SU-DHL-6 (cell line): ENCODE data around the gene MYH11.
A peak's percentile ranks its signal among the peaks of the same experiment; 100 is the strongest.

Experiments used
- H2AFZ ChIP-seq: fragments of 200-600 bp; sonication (generic); 2 replicates; pipeline ENCODE4 v1.6.1; 2014; ENCODE audit warnings: low read depth, mild to moderate bottlenecking, moderate library complexity, mixed read lengths, antibody characterized with exemption, low read length; ENCODE audit not compliant: severe bottlenecking
- H3F3A ChIP-seq: fragments of 200-600 bp; shearing (Covaris generic); 2 replicates; pipeline ENCODE4 v1.6.0; 2016; ENCODE audit warnings: antibody characterized with exemption, mild to moderate bottlenecking; ENCODE audit not compliant: insufficient read depth
- H3K27ac ChIP-seq: fragments of 200-600 bp; sonication (generic); 2 replicates; pipeline ENCODE4 v1.5.1; 2016; ENCODE audit warnings: low read depth, mild to moderate bottlenecking, low read length, moderate library complexity, mixed read lengths
- H3K27me3 ChIP-seq: fragments of 200-600 bp; sonication (generic), shearing (Covaris generic); 2 replicates; pipeline ENCODE4 v1.6.0; 2014; ENCODE audit warnings: mild to moderate bottlenecking, low read length
- H3K36me3 ChIP-seq: fragments of 200-600 bp; sonication (generic); 2 replicates; pipeline ENCODE4 v1.6.1; 2014; ENCODE audit warnings: mild to moderate bottlenecking, low read length, mixed read lengths
- H3K4me2 ChIP-seq: fragments of 300-600, 200-600 bp; shearing (Covaris generic), sonication (generic); 2 replicates; pipeline ENCODE4 v1.6.0; 2014; ENCODE audit warnings: low read length, low read depth, mild to moderate bottlenecking; ENCODE audit not compliant: poor library complexity, severe bottlenecking
- H3K4me3 ChIP-seq: fragments of 200-600 bp; sonication (generic); 2 replicates; pipeline ENCODE4 v1.5.1; 2014; ENCODE audit warnings: antibody characterized with exemption, low read length, mild to moderate bottlenecking, mixed read lengths; ENCODE audit not compliant: insufficient read depth, poor library complexity, severe bottlenecking
- H3K79me2 ChIP-seq: fragments of 200-600 bp; sonication (generic); 2 replicates; pipeline ENCODE4 v1.6.1; 2014; ENCODE audit warnings: mild to moderate bottlenecking, low read length, moderate library complexity; ENCODE audit not compliant: insufficient read depth
- H3K9ac ChIP-seq: fragments of 200-600 bp; sonication (generic); 2 replicates; pipeline ENCODE4 v1.7.0; 2014; ENCODE audit warnings: mild to moderate bottlenecking, low read length
- H3K9me2 ChIP-seq: fragments of 200-600 bp; sonication (generic); replicated peaks from 2 replicates; pipeline ENCODE4 v1.6.1; 2014; ENCODE audit warnings: low read length; ENCODE audit not compliant: insufficient read depth
- H3K9me3 ChIP-seq: fragments of 200-600 bp; sonication (generic); 2 replicates; pipeline ENCODE4 v1.6.1; 2014; ENCODE audit warnings: low read length, mixed read lengths; ENCODE audit not compliant: insufficient read depth
- H4K20me1 ChIP-seq: fragments of 200-600 bp; sonication (generic); 2 replicates; pipeline ENCODE4 v1.6.1; 2014; ENCODE audit warnings: low read depth, mild to moderate bottlenecking, antibody characterized with exemption, low read length, moderate library complexity, mixed read lengths
- CTCF ChIP-seq: fragments of 200-600 bp; sonication (generic); IDR thresholded peaks from one replicate; pipeline ENCODE4 v1.5.1; 2017; ENCODE audit warnings: antibody characterized with exemption, mild to moderate bottlenecking, low read length, moderate library complexity; ENCODE audit not compliant: insufficient read depth, poor library complexity, severe bottlenecking
- EZH2phosphoT487 ChIP-seq: fragments of 200-600 bp; sonication (generic), shearing (Covaris generic); conservative IDR thresholded peaks from 2 replicates; pipeline ENCODE4 v1.6.1; 2018; ENCODE audit warnings: mild to moderate bottlenecking, antibody characterized with exemption, low read length, moderate library complexity, mixed read lengths

Gene MYH11

GRCh38 chr16:15858921-15859668 is 2.3 kb upstream of the MYH11 start:
- H3K9ac ChIP-seq, result no peak overlapping the region
- no peaks in the 10 kb centered on the region; the same call in 1 of the 2 replicates for H3K36me3 ChIP-seq
- H3K4me2 ChIP-seq, result no peak overlapping the region
- no peak overlapping the region for H2AFZ ChIP-seq
- TF ChIP-seq EZH2phosphoT487 (no peak), CTCF (no peak)
- H3F3A ChIP-seq, result peaks cover 27% of the 10 kb centered on the region
- no peaks in the 10 kb centered on the region for H3K9me3 ChIP-seq
- no peaks in the 10 kb centered on the region for H4K20me1 ChIP-seq
- H3K27ac ChIP-seq, result no peak overlapping the region
- no peaks in the 10 kb centered on the region for H3K79me2 ChIP-seq
- H3K27me3 ChIP-seq, result no peaks in the 10 kb centered on the region
- no peaks in the 10 kb centered on the region for H3K9me2 ChIP-seq
- H3K4me3 ChIP-seq, result no peak overlapping the region

- TF ChIP-seq CTCF, result no peak
- no peak for TF ChIP-seq EZH2phosphoT487
- Histone ChIP-seq H3K27ac (no peak overlapping the region), H3K9ac (no peak overlapping the region), H3K79me2 (no peaks in the 10 kb centered on the region), H3F3A (peaks cover 28% of the 10 kb centered on the region), H3K4me3 (no peak overlapping the region), H4K20me1 (no peaks in the 10 kb centered on the region), H2AFZ (no peak overlapping the region), H3K27me3 (no peaks in the 10 kb centered on the region), H3K9me2 (no peaks in the 10 kb centered on the region), H3K9me3 (no peaks in the 10 kb centered on the region), H3K36me3 (no peaks in the 10 kb centered on the region; the same call in 1 of the 2 replicates), H3K4me2 (peak overlapping the region; percentile 97)
Measured at GRCh38 chr16:15857724-15858560, 1.1 kb upstream of the MYH11 start.

- H3K79me2 ChIP-seq, result no peaks in the 10 kb centered on the region
- peak overlapping the region; percentile 49 for H3K9ac ChIP-seq
- H3K27me3 ChIP-seq, result no peaks in the 10 kb centered on the region
- H3K27ac ChIP-seq, result peak overlapping the region; percentile 94
- no peaks in the 10 kb centered on the region for H3K9me3 ChIP-seq
- TF ChIP-seq CTCF (no peak), EZH2phosphoT487 (no peak)
- no peaks in the 10 kb centered on the region; the same call in 1 of the 2 replicates for H3K36me3 ChIP-seq
- H3F3A ChIP-seq, result peaks cover 28% of the 10 kb centered on the region
- H2AFZ ChIP-seq, result peak overlapping the region; percentile 52
- peak overlapping the region; percentile 97 for H3K4me2 ChIP-seq
- H4K20me1 ChIP-seq, result no peaks in the 10 kb centered on the region
- H3K9me2 ChIP-seq, result no peaks in the 10 kb centered on the region
- peak overlapping the region; percentile 59 for H3K4me3 ChIP-seq
Measured at GRCh38 chr16:15856182-15856581, 646 bp downstream of the MYH11 start.
